ENCODE measurements around the gene LPAR3. TPM values are rescaled to one million over a fixed set of nuclear protein-coding genes. Genes with fewer than 3 reads are reported as not detected.

The LPAR3 gene
- total RNA-seq, 2 experiments from 2014 or later, result 0.58 to 0.81 TPM

GRCh38 chr1:84872696-84873355 is 20.2 kb downstream of the LPAR3 start:
- Mint-ChIP-seq H3K4me1 (ENCODE audit: low read depth) (peaks cover 10% of the 10 kb centered on the region), H3K27ac (no peak overlapping the region), H3K36me3 (ENCODE audit: low read depth) (no peaks in the 10 kb centered on the region), H3K4me3 (no peak overlapping the region), H3K27me3 (peaks cover 8% of the 10 kb centered on the region), H3K9me3 (no peaks in the 10 kb centered on the region)
- no peak for DNase-seq
- intact Hi-C loops (cut with micrococcal nuclease), result no loop called here
- POLR2A ChIA-PET, result no interaction called here
- no peak for ATAC-seq
- CTCF ChIA-PET, result interaction anchor here (0.8 kb wide), 1 partner anchor 63 kb away, joined by 3 read pairs; no protein-coding TSS in a partner anchor
- TF ChIP-seq, protein P1, sequence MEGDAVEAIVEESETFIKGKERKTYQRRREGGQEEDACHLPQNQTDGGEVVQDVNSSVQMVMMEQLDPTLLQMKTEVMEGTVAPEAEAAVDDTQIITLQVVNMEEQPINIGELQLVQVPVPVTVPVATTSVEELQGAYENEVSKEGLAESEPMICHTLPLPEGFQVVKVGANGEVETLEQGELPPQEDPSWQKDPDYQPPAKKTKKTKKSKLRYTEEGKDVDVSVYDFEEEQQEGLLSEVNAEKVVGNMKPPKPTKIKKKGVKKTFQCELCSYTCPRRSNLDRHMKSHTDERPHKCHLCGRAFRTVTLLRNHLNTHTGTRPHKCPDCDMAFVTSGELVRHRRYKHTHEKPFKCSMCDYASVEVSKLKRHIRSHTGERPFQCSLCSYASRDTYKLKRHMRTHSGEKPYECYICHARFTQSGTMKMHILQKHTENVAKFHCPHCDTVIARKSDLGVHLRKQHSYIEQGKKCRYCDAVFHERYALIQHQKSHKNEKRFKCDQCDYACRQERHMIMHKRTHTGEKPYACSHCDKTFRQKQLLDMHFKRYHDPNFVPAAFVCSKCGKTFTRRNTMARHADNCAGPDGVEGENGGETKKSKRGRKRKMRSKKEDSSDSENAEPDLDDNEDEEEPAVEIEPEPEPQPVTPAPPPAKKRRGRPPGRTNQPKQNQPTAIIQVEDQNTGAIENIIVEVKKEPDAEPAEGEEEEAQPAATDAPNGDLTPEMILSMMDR (IDR thresholded peaks at IDR 0.05), result no peak

DNA sequence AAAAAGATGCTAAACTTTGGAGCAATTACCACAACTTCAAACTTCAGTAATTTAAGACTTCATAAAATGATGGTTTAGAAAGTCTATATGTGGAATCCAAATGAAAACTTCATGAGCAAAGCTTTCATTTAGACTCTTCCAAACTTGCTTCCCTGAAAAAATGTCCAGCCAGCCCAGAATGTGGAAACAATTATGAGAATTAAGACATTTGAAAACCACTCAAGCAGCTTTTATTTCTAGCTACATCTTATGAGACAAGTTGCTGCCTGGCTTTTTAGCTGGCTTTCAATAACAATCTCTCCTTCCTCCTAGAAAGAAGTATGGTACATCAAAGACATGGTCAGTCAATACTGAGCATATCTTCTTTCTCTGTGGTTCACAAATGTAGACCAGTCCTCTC is 21.8 kb downstream of the LPAR3 start:
- ChIA-PET POLR2A (interaction anchor here (1.1 kb wide), 1 partner anchor 18 kb away, joined by 4 read pairs; no protein-coding TSS in a partner anchor), CTCF (no interaction called here)
- ATAC-seq, result no peak
- no peak for DNase-seq
- TF ChIP-seq, protein P1 (IDR thresholded peaks at IDR 0.05), result no peak
- intact Hi-C loops (cut with micrococcal nuclease), result no loop called here
- no peak overlapping the region for H3K27ac Mint-ChIP-seq
- peaks cover 8% of the 10 kb centered on the region for H3K27me3 Mint-ChIP-seq
- peaks cover 3% of the 10 kb centered on the region for H3K4me1 Mint-ChIP-seq (ENCODE audit: low read depth)
- no peaks in the 10 kb centered on the region for H3K36me3 Mint-ChIP-seq (ENCODE audit: low read depth)
- H3K4me3 Mint-ChIP-seq, result no peak overlapping the region
- H3K9me3 Mint-ChIP-seq, result no peaks in the 10 kb centered on the region

DNA sequence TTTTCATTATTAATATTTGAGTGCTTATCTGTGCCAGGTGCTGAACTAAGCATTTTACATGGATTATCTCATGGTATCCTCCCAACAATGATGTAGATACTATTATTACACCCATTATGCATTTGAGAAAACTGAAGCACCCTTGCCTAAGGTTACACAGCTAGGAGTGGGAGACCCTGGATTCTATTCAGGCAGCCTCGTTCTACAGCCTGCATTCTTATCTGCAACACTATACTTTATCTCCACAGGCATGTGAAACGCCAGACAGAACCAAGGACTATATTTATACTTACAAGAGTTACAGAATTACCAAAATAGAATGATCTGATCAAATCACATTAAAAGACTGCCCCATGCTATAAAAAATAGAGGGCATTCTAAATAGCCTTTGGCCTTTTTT is 22.4 kb downstream of the LPAR3 start:
- no peak for DNase-seq
- Mint-ChIP-seq H3K36me3 (ENCODE audit: low read depth) (no peaks in the 10 kb centered on the region), H3K9me3 (no peaks in the 10 kb centered on the region), H3K4me1 (ENCODE audit: low read depth) (no peaks in the 10 kb centered on the region), H3K4me3 (no peak overlapping the region), H3K27ac (no peak overlapping the region), H3K27me3 (peaks cover 8% of the 10 kb centered on the region)
- TF ChIP-seq, protein P1 (IDR thresholded peaks at IDR 0.05), result no peak
- intact Hi-C loops (cut with micrococcal nuclease), result no loop called here
- POLR2A ChIA-PET, result interaction anchor here (1.1 kb wide), 1 partner anchor 18 kb away, joined by 4 read pairs; no protein-coding TSS in a partner anchor
- ATAC-seq, result no peak
- CTCF ChIA-PET, result no interaction called here

- ChIA-PET CTCF (no interaction called here), POLR2A (no interaction called here)
- TF ChIP-seq, protein P1 (IDR thresholded peaks at IDR 0.05), result no peak
- Mint-ChIP-seq H3K4me3 (no peak overlapping the region), H3K27me3 (peaks cover 8% of the 10 kb centered on the region), H3K4me1 (ENCODE audit: low read depth) (peaks cover 3% of the 10 kb centered on the region), H3K9me3 (no peaks in the 10 kb centered on the region), H3K36me3 (ENCODE audit: low read depth) (no peaks in the 10 kb centered on the region), H3K27ac (no peak overlapping the region)
- no peak for ATAC-seq
- intact Hi-C loops (cut with micrococcal nuclease), result no loop called here
- DNase-seq, result no peak
These were observed 23.3 kb downstream of the LPAR3 start for GRCh38 chr1:84869720-84870119.

GRCh38 chr1:84862810-84863251 is 30.2 kb downstream of the LPAR3 start:
- ChIA-PET CTCF (interaction anchor here (1.6 kb wide), 1 partner anchor 59 kb away, joined by 5 read pairs; no protein-coding TSS in a partner anchor), POLR2A (no interaction called here)
- intact Hi-C loops (cut with micrococcal nuclease), result no loop called here

More at GRCh38 chr1:84862810-84863251, 30.2 kb downstream of the LPAR3 start:
- TF ChIP-seq, protein P1 (IDR thresholded peaks at IDR 0.05), result no peak
- H3K4me3 Mint-ChIP-seq, result peak overlapping the region; percentile 61
- H3K27ac Mint-ChIP-seq, result peak overlapping the region; percentile 85
- peaks cover 50% of the 10 kb centered on the region for H3K4me1 Mint-ChIP-seq (ENCODE audit: low read depth)
- ATAC-seq, result peak; percentile 87
- no peaks in the 10 kb centered on the region for H3K36me3 Mint-ChIP-seq (ENCODE audit: low read depth)
- H3K27me3 Mint-ChIP-seq, result no peaks in the 10 kb centered on the region
- H3K9me3 Mint-ChIP-seq, result no peaks in the 10 kb centered on the region
- peak; percentile 71 for DNase-seq
